Medulla oblongata (tissue), 1 donor: ENCODE results near the gene ENTPD2.
"Not testable (repeated sequence)": the region's sequence is repeated elsewhere in the genome, so short reads cannot be mapped to it uniquely, and the experiment has no call there.

Experiments used
- DNase-seq: peaks from one replicate; pipeline ENCODE4 v3.0.0-alpha.2; 2015; ENCODE audit errors: extremely low spot score

Gene ENTPD2

GRCh38 chr9:137045294-137046087, 8.4 kb downstream of the ENTPD2 start:
- no peak for DNase-seq

- peak; percentile 64 for DNase-seq
Observed at GRCh38 chr9:137044502-137045177, 9.2 kb downstream of the ENTPD2 start.

- no peak for DNase-seq
Observed at GRCh38 chr9:137044037-137044436, 9.8 kb downstream of the ENTPD2 start.

DNA sequence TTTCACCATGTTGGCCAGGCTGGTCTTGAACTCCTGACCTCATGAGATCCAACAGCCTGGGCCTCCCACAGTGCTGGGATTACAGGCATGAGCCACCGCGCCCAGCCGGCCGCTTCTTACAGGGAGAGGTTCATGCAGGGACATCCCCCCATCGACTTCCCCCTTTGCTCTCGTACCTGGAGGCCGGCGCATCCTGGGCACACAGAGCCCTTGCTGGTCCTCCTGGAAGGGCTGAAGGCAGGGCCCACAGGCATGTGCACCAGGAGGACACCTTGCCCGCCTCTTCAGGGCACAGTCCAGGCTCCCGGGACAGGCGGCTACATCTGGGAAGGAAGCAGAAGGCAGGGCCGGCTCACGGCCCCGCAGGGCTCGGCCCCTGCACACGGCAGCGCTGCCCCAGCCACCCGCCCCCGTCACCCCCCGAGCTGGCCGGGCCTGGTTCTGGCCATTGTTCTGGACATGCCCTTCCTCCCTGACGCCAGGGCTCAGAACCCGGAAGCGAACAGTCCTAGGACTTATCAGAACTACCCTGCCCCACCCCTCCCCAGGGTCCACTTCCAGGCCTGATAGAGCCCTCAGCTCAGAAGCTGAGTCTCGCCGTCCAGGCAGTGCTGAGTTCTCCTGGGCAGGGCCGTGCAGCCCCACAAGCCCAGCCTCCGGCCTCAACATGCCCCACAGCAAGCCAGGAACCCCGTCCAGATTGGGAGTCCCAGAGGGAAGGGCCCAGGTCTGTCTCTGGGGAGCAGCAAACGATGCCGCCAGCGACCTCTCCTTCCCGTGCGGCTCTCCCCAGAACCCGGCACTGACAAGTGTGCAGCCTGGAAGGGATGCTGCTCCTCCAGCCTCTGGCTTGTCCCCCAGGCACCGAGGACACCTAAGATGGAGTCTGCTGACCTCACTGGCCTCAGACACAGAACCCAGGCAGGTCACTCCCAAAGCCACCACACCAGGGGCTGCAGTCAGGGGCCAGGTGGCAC, 10.8 kb downstream of the ENTPD2 start:
- DNase-seq, result no peak

DNA sequence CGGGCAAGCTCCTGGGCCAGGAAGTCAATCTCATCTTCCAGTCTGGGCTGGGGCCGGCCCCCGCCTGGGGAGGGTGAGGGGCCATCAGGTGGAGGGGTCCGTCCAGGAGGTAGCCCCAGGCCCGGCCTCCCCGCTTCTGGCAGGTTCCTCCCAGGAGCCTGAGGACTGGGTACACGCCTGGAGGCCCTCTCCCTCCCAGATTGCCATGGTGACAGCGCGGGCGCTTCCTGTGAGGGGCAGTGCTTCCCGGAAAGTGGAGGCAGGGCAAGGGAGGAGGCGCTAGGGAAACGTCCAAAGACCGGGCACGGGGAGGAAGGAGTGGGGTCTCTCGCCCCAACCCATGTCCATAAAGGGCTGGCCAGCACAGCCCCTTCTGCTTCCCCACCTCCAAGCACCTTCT, 12.7 kb downstream of the ENTPD2 start:
- DNase-seq, result no peak

GRCh38 chr9:137040568-137040967, 13.3 kb downstream of the ENTPD2 start:
- no peak for DNase-seq

DNA sequence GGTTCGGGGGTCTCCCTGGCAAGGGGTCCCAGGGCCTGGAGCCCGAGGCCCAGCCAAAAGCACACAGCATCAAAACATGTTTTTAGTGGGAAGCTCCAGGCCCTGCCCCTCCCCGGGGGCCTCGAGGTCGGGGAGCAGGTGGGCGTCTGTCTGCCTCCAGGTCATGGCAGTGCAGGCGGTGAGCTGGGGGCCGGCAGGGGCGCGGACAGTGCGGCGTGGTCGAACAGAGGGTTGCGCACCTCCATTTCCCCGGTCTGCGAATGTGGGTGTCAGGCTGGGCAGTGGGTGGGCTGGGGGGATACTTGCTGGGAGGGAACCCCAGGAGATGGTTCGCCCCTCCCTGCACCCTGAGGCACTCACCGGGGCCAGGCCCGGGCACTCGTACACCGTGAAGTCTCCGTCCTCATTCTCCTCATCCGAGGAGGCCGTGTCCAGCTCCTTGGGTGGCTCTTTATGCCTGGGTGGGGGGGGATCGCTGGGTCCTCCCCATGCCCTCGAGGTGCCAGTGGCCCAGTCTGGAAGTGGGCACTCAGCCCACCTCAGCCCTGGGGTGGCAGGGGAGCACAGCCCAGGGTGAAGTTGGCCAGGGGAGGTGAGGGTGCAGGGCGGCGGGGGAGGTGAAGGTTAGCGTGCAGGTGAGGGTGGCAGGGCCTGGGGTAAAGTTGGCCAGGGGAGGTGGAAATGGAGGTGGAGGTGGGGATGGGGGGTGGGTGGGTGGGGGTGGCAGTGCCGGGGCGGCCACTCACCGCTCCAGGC, 14.1 kb downstream of the ENTPD2 start:
- DNase-seq, result no peak

DNA sequence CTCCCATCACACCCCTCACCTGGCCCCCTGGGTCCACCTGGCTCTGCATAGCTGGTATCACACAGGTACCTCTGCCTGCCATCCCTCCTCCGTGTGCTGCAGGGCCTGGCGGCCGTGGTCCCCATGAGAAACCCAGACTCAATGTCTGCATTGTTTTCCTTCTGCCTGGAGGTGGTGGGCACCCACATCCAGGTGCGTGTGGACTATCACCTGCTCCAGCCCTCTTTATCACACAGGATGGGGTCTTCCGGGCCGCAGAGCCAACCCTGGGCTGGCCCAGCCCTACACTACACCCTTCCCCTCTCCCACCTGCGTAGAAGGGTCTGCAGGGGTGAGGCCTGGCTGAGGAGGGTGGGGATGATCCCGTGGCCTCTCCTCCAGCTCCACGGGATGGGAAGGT, 14.9 kb downstream of the ENTPD2 start:
- no peak for DNase-seq

DNA sequence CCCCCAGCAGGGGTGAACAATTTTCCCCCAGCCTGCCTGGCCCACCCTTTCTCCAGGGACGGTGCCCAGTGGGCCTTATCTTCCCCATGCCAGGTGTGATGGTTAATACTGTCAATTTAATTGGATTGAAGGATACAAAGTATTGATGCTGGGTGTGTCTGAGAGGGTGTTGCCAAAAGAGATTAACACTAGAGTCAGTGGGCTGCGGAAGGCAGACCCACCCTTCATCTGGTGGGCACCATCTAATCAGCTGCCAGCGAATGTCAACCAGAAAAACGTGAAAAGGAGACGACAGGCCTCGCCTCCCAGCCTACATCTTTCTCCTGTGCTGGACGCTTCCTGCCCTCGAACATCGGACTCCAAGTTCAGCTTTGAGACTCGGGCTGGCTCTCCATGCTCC, 16.4 kb downstream of the ENTPD2 start:
- no peak for DNase-seq

- DNase-seq, result no peak
Observed at GRCh38 chr9:137037035-137037434, 16.8 kb downstream of the ENTPD2 start.

- no peak for DNase-seq
Observed at GRCh38 chr9:137035937-137036336, 17.9 kb downstream of the ENTPD2 start.

DNA sequence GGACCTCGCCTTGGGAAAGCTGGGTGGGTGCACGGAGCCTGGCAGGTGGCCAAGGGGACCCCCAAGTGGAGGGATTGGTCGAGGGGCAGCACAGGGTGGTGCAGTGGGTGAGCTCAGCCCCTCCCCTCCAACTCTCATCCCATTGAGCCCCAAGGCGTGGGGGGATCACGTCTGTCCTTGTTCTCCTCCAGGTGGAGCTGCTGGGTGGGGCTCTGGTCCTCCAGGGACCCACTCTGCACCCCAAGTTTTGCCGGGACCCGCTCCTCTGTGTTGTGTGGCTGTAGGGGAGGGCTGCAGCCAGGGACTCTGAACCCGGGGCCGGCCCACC, 18.4 kb downstream of the ENTPD2 start:
- DNase-seq, result no peak

DNA sequence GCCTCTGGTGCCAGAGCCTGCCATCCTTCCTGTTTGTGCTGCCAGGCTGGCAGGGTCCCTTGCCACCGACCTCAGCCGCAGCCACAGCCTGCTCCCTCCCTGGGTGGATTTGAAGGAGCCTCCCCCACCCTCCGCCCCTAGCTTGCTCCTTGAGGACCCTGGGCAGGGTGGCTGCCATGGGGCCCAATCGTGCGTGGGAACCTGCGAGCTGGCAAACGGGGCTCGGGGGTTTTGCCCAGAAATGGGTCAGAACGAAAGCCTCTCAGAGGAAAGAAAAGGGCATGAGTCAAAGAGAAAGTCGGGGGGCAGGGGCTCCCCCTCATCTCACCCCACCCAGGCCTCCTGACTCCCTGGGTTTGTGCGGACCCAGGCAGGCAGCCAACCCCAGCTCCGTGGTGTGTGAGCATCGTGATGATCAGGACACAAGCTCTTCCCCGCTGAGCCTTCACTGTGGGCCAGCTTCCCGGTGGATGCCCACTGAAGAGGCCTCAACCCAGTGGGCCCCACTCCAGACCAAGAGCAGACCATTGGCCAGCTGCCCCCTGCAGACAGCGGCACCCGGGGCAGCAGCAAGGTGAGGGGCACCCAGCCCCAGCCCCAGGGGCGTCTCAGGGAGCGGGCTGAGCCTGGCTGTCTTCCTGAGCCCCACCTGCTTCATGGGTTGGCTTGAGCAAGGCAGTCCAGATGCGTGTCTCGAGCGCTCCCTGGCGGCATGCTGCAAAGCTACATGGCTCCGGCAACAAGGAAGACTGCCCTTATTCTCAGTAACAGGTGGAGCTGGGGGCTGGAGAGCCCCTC, 19.0 kb downstream of the ENTPD2 start:
- peak; percentile 89 for DNase-seq

DNA sequence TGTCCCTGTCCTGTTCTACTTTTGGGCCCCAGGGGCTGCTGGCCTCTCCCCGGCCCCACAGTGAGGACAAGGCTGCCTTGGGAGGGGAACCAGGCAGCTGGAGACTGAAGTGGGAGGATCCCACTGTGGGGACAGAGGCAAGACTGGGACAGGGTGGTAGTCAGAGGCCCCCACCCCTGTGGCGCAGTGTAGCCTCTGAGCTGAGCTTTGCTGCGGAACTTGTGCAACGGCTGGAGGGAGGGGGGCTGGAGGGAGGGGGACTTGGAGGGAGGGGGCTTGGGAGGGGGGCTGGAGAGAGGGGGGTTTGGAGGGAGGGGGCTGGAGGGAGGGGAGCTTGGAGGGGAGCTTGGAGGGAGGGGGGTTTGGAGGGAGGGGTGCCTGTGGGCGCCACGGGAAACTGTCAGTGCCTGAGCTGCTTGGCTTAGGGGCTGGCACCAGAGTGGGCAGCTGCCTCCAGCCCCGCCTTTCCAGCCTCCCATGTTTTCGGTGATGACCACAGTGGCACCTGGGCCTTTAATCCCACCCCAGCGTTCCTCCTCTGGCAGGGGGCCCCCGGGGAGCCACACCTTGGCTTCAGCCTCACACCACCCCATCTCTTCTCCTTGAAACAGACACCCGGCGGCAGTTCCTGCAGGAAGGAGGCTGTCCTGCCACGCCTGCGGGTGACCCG, 19.7 kb downstream of the ENTPD2 start:
- no peak for DNase-seq

DNA sequence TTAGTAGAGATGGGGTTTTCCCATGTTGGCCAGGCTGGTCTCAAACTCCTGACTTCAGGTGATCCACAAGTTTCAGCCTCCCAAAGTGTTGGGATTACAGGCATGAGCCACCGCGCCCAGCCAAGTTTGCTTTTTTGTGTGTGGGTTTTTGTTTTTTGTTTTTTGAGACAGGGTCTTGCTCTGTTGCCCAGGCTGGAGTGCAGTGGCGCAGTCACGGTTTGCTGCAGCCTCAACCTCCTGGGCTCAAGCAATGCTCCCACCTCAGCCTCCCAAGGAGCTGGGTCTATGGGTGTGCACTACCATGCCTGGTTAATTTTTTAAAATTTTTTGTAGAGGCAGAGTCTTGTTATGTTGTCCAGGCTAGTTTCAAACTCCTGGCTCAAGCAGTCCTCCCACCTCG, 20.4 kb downstream of the ENTPD2 start:
- DNase-seq, result not testable (repeated sequence)

DNA sequence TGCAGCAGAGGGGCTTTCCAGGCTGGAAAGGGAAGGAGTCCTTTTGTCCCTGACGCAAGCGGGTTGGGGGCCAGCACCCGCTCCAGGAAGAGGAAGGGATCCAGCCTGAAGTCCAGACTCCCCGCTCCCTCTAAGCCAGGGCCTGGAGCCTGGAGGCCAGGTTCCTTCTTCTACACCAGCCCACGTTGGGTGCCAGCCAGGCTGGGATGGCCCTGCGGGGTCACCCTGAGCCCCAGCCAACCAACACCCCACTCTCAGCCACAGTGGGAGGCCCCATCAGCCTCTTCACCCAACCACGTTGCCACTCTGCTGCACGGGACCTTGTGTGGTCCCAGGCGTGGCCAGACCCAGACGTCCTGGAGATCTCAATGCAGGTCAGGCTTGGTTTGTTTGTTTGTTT, 21.0 kb downstream of the ENTPD2 start:
- no peak for DNase-seq

GRCh38 chr9:137031904-137032640, 21.8 kb downstream of the ENTPD2 start, which contains the start of gene FUT7:
FUT7 (minus strand) TSS chr9:137032088; CDS start chr9:137031991, 97 bp downstream.
- no peak for DNase-seq

- peak; percentile 24 for DNase-seq
Observed at GRCh38 chr9:137030538-137031527, 23.0 kb downstream of the ENTPD2 start.
